ENCODE results near the gene PLD1.

PLD1 gene

GRCh38 chr3:171744158-171744741, 66.0 kb downstream of the PLD1 start:
- no peak for DNase-seq

GRCh38 chr3:171743327-171744157, 66.7 kb downstream of the PLD1 start:
- no peak for DNase-seq

- no peak for DNase-seq
These were observed 68.9 kb downstream of the PLD1 start for GRCh38 chr3:171741377-171741776.

- DNase-seq: no peak
These were observed 73.7 kb downstream of the PLD1 start for GRCh38 chr3:171736556-171736955.

- no peak for DNase-seq
These were observed 76.7 kb downstream of the PLD1 start for GRCh38 chr3:171733561-171733960.

GRCh38 chr3:171732756-171733155, 77.5 kb downstream of the PLD1 start:
- no peak for DNase-seq

- no peak for DNase-seq
These were observed 78.6 kb downstream of the PLD1 start for GRCh38 chr3:171731691-171732090.

- DNase-seq: no peak
These were observed 80.6 kb downstream of the PLD1 start for GRCh38 chr3:171729452-171730334.

- DNase-seq: no peak
These were observed 83.0 kb downstream of the PLD1 start for GRCh38 chr3:171727288-171727687.

- DNase-seq: no peak
These were observed 91.6 kb downstream of the PLD1 start for GRCh38 chr3:171718493-171719185.

- no peak for DNase-seq
These were observed 95.1 kb downstream of the PLD1 start for GRCh38 chr3:171715155-171715554.

GRCh38 chr3:171712171-171712938, 97.9 kb downstream of the PLD1 start:
- no peak for DNase-seq

- DNase-seq: no peak
These were observed 98.7 kb downstream of the PLD1 start for GRCh38 chr3:171711461-171712170.

- DNase-seq: no peak
These were observed 99.9 kb downstream of the PLD1 start for GRCh38 chr3:171710359-171710758.

- no peak for DNase-seq
These were observed 105.5 kb downstream of the PLD1 start for GRCh38 chr3:171704814-171705213.

- DNase-seq: no peak
These were observed 106.3 kb downstream of the PLD1 start for GRCh38 chr3:171704002-171704401.

GRCh38 chr3:171703144-171703543, 107.1 kb downstream of the PLD1 start:
- DNase-seq: no peak

- DNase-seq: no peak
These were observed 109.6 kb downstream of the PLD1 start for GRCh38 chr3:171700653-171701052.

- DNase-seq: no peak
These were observed 110.1 kb downstream of the PLD1 start for GRCh38 chr3:171700157-171700556.

- DNase-seq: no peak
These were observed 110.7 kb downstream of the PLD1 start for GRCh38 chr3:171699601-171700000.

GRCh38 chr3:171696805-171697204, 113.5 kb downstream of the PLD1 start:
- DNase-seq: no peak
